NCI-H1694 treated with DMSO at 0.1 percent for 48 hours (cell line): ENCODE data around the gene OSBPL9.
"Not testable (repeated sequence)": the region's sequence is repeated elsewhere in the genome, so short reads cannot be mapped to it uniquely, and the experiment has no call there.

Source experiments
- DNase-seq: peaks from one replicate; lab custom pipeline; 2025; lab: John Stamatoyannopoulos, UW

OSBPL9 gene

DNA sequence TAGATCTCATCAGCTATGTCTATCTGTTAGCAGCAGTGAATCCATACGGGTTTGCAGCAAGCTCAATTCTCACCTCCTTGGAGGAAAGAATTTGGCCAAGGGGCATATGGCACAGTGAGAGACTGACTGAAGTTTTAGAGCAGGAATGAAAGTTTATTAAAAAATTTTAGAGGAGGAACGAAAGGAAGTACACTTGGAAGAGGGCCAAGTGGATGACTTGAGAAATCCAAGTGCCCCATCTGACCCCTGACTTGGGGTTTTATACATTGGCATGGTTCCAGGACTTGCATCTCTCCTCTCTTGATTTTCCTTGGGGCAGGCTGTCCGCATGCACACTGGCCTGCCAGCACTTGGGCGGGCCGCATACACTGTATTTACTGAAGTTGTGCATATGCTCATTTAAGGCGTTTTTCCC, 9.2 kb upstream of the OSBPL9 start:
- no peak for DNase-seq

DNA sequence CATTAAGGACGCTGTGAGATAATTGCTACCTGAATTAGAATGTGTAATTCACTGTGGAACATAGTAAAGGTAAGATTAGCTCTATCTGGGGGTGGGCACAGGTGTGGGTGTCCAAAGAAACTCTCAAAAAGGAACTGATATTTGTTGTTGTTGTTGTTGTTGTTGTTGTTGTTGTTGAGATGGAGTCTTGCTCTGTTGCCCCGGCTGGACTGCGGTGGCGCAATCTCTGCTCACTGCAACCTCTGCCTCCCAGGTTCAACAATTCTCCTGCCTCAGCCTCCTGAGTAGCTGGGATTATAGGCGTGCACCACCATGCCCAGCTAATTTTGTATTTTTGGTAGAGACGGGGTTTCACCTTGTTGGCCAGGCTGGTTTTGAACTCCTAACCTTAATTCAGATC, 6.8 kb upstream of the OSBPL9 start:
- DNase-seq, result not testable (repeated sequence)

DNA sequence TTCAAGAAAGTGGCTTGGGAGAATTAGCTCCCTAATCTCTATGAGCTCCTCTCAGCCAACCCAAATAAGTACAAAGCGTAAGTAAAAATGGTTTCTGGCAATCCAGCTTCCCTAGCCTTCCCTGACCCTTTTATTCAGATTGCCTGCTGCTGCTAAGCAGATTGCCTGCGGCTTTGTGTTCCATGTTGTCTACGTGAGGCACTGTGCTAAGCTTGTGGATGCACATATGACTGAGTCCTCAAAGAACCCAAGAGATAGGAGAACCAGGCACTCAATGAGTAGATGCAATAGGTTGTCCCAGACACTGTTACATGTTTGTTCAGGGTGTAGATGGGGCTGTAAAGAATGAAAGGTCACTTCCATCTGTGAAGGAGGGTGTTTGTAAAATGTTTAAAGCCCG, 6.3 kb upstream of the OSBPL9 start:
- no peak for DNase-seq

DNA sequence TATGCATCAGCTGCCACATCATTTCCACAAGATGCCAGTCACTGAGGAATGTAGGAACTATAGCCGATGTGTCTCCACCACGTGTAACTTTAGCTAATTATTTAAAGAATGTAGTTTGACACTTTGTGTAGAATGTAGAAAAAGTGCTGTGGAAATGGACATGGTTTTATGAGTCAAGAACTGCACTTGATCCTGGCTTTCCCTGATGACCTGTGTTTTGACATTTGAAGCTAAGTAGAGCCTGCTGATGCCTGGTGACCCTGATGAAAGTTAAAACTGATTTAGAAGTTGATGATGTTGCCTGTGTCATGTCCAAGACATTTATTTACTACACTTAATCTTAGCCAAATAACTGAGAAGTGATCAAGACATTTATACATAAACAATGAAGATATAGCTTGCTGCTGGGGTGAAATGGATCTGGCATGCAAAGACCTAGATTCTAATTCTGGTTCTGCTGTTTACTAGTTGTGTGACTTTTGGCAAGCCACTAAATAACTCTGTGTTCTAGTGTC, 4.4 kb upstream of the OSBPL9 start:
- DNase-seq, result no peak

DNA sequence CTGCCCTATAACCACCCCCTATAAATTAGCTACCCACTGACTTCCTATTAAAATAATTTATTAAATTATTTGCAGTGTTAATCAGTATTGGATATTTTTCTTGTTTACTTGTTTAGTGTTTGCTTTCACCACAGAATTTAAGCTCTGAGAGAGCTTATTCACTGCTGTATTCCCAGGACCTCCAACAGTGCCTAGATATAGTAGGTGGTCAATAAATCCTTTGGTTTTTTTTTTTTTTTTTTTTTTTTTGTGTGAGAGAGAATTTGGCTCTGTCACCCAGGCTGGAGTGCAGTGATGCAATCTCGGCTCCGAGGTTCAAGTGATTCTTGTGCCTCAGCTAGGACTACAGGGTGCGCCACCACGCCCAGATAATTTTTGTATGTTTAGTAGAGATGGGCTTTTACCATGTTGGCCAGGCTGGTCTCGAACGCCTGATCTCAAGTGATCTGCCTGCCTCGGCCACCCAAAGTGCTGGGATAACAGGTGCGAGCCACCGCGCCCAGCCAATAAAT, 1.1 kb upstream of the OSBPL9 start:
- DNase-seq, result no peak

DNA sequence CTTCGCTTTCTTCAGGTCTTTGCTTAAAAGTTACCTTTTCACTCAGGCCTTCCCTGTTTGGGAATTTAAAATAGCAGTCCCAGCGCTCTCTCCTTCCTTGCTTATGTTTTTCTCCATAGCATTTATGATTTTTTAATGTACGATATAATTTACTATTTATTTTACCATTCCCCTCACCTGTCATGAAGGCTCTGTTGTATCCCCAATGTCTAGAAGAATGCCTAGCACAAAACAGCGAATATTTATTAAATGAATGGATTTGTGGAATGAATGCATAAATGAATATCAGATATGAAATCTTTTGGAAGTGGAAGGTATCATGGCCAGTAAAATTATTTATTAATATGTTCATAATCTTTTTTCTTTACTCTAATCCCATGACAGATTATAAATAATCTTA, 402 bp upstream of the OSBPL9 start:
- DNase-seq, result no peak

DNA sequence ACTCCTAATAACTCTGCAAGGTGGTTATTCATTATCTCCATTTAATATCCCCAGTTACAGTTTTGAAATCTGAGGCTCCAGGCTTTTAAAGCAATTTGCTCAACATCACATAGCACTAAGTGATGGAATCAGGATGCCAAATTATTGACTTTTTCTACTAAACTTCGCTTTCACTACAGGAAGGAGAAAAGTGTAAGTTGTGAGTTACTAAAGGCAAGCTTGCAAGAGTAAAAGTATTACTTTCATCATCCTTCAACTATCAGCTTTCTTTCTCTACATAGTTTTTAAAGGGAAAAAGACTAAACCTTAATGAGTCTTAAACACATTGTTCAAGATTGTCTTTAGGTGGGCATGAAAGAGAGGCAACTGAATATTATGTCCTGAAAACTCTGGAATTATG, 1.8 kb downstream of the OSBPL9 start:
- no peak for DNase-seq

DNA sequence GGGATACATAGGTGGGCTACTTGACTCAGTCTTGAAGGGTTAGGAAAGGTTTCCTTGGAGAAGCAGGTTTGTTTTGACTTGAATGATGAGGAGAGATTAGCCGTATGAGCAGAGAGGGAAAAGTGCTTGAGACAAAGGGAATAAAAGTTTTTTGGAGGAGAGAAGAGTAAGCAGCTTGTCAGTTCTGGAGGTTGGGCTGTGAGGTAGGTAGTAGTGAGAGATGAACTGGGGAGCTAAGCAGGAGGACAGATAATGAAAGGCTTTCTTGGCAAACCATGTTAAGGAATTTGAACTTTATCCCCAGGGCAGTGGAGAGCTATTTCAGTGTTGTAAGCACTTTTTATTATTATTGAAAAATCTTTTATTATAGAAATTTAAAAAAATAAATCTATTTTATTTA, 3.6 kb downstream of the OSBPL9 start:
- DNase-seq, result no peak

DNA sequence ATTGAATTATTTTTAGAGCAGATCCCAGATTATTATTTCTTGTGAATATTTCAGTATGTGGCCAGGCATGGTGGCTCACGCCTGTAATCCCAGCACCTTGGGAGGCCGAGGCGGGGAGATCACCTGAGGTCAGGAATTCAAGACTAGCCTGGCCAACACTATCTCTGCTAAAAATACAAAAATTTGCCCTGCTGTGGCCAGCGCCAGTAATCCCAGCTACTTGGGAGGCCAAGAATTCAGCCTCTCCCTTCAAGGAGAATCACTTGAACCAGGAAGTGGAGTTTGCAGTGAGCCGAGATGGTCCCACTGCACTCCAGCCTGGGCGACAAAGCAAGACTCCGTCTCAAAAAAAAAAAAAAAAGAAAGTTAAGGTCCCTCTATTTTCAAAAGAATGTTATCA, 4.3 kb downstream of the OSBPL9 start:
- DNase-seq, result no peak

DNA sequence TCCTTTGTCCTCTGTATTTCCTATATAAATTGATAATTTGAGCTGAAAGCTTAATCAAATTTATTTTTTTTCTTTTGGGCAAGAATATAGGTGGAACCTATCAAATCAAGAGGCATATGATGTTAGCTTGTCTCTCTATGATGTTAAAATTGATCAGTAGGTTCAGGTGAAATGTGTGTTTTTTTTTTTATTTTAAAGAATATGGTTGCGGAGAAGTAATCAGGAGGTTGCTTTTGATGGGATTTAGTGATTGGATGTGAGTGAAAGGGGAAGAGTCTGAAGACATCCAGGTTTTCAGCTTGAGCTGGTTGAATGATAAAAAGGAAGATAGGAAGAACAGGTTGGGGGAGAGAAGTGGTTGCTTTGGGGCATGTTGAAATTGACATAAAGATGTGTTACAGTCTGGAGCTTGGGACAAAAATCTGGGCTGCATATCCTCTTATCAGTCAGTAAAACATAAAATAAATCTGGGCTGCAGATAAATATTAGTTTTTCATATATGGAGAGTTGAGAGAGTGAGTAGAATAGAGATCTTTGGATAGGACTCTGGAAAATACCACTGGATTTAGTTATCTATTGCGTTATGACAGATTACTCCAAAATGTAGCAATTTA, 5.1 kb downstream of the OSBPL9 start:
- DNase-seq, result no peak

DNA sequence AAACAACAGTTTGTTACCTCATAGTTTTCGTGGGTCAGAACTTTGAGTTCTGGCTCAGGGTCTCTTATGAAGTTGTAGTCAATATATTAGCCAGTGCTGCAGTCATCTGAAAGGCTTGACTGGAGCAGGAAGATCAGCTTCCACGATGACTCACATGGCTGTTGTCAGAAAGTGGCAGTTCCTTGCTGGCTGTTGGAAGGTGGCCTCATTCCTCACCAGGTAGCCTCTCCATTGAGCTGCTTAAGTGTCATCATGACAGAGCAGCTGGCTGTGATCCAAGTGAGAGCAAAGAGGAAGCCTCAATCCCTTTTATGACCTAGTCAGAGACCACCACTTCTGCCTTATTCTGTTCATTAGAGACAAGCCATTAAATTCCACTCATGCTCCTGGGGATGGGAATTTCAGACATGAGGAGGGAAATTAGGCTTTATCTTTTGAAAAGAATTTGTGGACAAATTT, 5.6 kb downstream of the OSBPL9 start:
- DNase-seq, result no peak

DNA sequence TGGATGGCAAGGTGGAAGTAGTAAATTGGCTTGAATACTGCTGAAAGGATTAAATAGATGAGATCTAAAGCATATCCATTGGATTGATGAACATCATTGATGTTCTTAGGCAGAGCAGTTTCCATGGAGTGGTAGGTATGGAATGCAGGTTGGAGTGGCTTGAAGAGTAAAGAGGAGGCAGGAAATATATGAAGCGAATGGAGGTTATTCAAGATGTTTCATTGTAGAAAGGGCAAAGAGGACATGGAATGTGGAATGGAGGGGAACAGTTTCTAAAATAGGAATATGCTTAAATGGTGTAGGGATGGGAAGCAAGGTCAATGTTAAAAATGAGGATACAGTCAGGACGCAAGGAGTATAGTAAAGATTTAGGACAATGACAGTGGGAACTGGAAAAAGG, 6.1 kb downstream of the OSBPL9 start:
- no peak for DNase-seq

DNA sequence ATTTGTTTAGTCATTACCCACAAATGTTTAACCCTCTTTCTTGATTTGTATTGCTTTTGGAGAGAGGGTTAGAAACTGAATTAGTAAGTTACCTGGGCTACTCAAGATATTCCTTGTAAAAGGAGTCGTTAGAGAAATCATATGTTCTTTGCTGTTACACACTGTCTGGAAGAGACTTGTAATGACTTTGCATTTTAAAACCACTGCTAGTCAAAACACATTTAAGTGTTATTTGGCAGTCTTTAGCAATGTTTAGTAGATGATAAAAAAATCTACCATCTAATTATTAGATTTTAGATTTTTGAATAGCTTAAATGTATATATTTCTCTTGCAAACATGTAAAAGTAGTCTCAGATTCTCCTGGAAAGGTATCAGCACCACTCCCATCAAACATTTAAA, 6.6 kb downstream of the OSBPL9 start:
- DNase-seq, result no peak

DNA sequence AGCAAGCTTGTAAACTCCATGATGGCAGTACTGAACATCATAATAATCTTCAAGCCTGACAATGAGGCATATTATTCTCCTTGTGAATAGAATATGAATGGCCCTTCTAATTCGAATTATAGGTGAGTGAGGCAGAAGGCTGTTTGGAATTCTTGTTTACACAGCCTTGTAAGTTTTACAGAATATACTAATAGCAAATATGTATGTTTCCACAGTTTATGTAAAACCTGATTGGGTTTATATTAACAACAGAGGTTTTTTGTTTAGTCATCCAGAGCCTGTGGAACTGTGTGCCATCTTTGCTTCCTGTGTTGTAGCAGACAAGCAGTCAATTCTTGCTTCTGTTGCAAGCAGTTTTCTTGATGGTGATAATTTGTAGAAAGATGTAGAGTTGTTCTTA, 8.0 kb downstream of the OSBPL9 start:
- DNase-seq, result no peak

DNA sequence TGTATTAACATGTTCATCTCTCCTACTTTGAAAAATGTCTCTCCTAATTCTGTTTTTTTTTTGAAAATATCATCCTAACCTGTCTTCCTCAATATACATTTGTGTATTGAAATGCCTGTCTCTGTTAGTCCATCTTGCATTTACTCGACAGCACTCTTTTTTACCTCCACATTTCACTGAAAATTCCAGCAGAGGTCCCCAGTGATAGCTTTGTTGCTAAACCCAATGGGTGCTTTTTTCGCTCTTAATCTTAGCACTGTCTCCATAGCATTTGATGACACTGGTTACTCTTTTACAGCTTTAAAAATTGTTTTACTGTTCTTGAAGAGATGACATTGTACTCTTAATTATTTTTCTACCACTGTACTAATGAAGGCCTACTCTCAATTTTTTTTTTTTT, 10.8 kb downstream of the OSBPL9 start:
- DNase-seq, result peak; percentile 49

DNA sequence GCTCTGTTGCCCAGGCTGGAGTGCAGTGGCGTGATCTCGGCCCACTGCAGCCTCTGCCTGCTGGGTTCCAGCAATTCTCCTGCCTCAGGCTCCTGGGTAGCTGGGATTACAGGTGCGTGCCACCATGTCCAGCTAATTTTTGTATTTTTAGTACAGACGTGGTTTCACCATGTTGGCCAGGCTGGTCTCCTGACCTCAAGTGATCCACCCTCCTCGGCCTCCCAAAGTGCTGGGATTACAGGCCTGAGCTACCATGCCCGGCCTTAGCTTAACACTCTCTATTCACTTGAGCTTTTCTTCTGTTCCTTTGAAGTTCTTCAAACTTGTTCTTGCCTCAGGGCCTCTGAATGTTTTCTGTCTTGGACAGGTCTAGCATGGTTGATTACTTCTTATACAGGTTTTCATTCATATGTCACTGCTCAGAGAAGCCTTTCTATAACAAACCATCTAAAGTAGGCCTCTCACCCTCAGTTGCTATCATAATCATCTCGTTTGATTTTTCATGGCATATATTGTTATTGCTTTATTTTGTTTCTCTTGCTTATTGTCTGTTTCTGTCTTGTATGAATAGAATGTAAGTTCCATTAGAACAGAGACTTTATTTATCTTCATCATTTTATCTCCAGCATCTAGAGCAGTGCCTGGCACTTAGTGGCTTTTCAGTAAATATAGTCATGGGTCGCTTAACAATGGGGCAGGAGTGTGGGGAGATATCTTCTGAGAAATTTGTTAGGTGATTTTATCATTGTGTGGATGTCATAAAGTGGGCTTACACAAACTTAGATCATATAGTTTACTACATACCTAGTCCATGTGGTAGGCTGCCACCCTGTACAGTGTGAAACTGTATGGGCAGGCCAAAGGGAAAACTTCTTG, 12.1 kb downstream of the OSBPL9 start:
- no peak for DNase-seq

DNA sequence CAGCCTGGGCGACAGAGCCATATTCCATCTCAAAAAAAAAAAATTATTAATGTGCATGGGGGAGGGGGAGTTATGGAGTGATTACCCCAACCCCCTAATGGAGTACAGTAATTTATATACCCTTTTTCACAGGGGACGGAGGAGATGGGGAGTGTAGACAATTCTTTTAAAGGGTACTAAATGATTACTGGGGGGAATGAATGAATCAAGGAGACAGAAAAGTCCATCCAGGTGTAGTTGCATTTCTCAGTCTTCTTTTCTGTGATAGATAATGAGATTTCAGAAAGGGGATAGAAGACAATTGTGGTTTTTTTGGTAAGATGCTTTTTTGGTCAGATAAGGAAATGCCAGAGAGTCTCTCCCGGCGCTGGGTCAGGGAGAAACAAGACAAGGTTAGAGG, 13.0 kb downstream of the OSBPL9 start:
- DNase-seq, result no peak

DNA sequence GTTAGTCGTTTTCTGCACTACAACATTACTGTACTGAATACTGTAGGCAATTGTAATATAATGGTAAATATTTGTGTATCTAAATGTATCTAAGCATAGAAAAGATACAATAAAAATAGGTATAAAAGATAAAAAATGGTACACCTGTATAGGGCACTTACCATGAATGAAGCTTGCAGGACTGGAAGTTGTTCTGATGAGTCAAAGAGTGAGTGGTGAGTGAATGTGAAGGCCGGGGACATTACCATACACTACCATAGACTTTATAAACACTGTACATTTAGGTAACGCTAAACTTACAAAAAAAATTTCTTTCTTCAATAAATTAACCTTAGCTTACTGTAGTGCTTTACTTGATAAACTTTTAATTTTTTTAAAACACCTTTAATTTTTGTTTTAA, 13.5 kb downstream of the OSBPL9 start:
- DNase-seq, result no peak

DNA sequence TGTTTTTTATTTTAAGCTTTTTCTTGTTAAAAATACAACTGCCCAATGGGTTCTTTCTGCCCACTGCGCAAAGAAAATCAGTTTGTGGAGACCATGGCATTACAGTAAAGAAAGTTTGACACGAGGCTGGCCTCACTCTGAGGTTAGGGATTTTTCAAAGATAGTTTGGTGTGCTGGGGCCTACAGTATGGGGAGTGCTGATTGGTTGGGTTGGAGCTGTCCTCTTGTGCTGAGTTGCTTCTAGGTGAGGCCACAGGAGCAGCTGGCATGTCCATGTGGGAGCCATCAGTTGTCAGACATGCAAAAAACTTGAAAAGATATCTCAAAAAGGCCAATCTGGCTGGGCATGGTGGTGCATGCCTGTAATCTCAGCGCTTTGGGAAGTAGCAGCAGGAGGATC, 14.0 kb downstream of the OSBPL9 start:
- no peak for DNase-seq

DNA sequence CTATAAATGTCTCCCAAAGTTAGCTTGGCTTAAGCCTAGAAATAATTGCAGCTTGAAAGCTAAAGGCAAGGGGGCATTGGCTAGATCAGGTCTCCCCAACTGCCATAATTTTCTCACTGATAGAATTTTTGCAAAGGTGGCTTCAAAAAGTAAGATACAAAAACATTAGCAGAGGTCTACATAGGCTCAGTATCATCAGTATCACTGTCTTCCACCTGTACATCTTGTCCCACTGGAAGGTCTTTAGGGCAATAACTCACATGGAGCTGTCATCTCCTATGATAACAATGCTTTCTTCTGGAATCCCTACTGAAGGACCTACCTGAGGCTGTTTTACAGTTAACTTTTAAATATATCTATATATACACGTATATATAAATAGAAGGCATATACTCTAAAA, 14.9 kb downstream of the OSBPL9 start:
- no peak for DNase-seq

DNA sequence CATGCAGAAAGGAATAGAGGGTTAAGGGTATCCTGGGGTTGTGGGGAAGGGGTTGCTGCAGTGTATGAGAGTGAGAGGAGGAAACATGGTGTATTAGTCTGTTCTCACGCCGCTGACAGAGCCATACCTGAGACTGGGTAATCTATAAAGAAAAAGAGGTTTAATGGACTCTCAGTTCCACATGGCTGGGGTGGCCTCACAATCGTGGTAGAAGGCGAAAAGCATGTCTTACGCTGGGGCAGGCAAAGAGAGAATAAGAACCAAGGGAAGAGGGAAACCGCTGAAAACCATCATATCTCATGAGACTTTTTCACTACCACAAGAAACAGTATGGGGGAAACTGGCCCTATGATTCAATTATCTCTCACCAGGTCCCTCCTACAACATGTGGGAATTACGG, 17.7 kb downstream of the OSBPL9 start:
- DNase-seq, result no peak

DNA sequence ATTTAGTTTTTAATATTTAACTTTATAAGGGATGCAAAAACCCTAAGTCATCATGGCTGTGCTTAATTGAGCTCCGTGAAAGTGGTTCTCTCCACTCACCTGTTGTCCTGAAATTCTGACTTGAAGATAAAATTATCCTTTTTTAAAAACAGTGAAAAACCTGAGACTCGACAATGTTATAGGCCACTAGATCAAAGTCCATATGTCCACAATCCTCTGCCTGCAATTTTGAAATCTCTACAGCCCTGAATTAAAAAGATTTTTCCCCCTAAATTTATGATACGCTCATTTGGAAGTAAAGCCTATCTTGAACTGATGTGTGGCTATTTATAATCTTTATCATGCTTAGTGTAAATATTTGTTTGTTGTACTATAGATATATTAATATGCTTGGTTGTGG, 18.7 kb downstream of the OSBPL9 start:
- DNase-seq, result no peak

DNA sequence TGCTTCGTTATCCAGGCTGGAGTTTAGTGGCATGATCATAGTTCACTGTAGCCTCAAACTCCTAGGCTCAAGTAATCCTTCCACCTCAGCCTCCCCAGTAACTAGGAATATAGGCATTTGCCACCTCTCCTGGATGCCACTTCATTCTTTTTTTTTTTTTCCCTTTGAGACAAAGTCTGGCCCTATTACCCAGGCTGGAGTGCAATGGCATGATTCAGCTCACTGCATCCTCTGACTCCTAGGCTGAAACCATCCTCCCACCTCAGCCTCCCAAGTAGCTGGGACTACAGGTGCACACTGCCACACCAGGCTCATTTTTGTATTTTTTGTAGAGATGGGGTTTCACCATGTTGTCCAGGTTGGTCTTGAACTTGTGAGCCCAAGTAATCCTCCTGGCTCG, 19.3 kb downstream of the OSBPL9 start:
- no peak for DNase-seq
